ENCODE measurements around the gene SEL1L3.

SEL1L3 gene

GRCh38 chr4:25782482-25782881 is 80.3 kb downstream of the SEL1L3 start:
- in situ Hi-C loops (cut with HindIII; ENCODE audit: low sequenced_read_pairs) = no loop called here
- DNase-seq (ENCODE audit: low read depth) = no peak
- no peak overlapping the region for H3K4me3 ChIP-seq (ENCODE audit: low read depth, low read length)
- TF ChIP-seq CTCF (IDR thresholded peaks at IDR 0.05; ENCODE audit: low read depth, low read length, missing control alignments) = no peak

GRCh38 chr4:25779021-25779420 is 83.8 kb downstream of the SEL1L3 start:
- H3K4me3 ChIP-seq (ENCODE audit: low read depth, low read length) = no peak overlapping the region
- in situ Hi-C loops (cut with HindIII; ENCODE audit: low sequenced_read_pairs) = no loop called here
- no peak for TF ChIP-seq CTCF (IDR thresholded peaks at IDR 0.05; ENCODE audit: low read depth, low read length, missing control alignments)
- DNase-seq (ENCODE audit: low read depth) = no peak

- H3K4me3 ChIP-seq (ENCODE audit: low read depth, low read length) = no peak overlapping the region
- in situ Hi-C loops (cut with HindIII; ENCODE audit: low sequenced_read_pairs) = no loop called here
- no peak for DNase-seq (ENCODE audit: low read depth)
- TF ChIP-seq CTCF (IDR thresholded peaks at IDR 0.05; ENCODE audit: low read depth, low read length, missing control alignments) = no peak
Observed at GRCh38 chr4:25776795-25777194, 86.0 kb downstream of the SEL1L3 start.

- no peak for TF ChIP-seq CTCF (IDR thresholded peaks at IDR 0.05; ENCODE audit: low read depth, low read length, missing control alignments)
- in situ Hi-C loops (cut with HindIII; ENCODE audit: low sequenced_read_pairs) = no loop called here
Observed at GRCh38 chr4:25775166-25775565, 87.6 kb downstream of the SEL1L3 start.

GRCh38 chr4:25773358-25773757 is 89.4 kb downstream of the SEL1L3 start:
- no peak for DNase-seq (ENCODE audit: low read depth)
- no peak overlapping the region for H3K4me3 ChIP-seq (ENCODE audit: low read depth, low read length)
- no peak for TF ChIP-seq CTCF (IDR thresholded peaks at IDR 0.05; ENCODE audit: low read depth, low read length, missing control alignments)
- in situ Hi-C loops (cut with HindIII; ENCODE audit: low sequenced_read_pairs) = loop anchor here (5.0 kb wide), 1 partner anchor 331 kb away; no protein-coding TSS in a partner anchor

More at GRCh38 chr4:25775166-25775565, 87.6 kb downstream of the SEL1L3 start:
- DNase-seq (ENCODE audit: low read depth) = no peak
- H3K4me3 ChIP-seq (ENCODE audit: low read depth, low read length) = no peak overlapping the region

- in situ Hi-C loops (cut with HindIII; ENCODE audit: low sequenced_read_pairs) = loop anchor here (5.0 kb wide), 1 partner anchor 329 kb away; no protein-coding TSS in a partner anchor
- TF ChIP-seq CTCF (IDR thresholded peaks at IDR 0.05; ENCODE audit: low read depth, low read length, missing control alignments) = no peak
- DNase-seq (ENCODE audit: low read depth) = no peak
- H3K4me3 ChIP-seq (ENCODE audit: low read depth, low read length) = no peak overlapping the region
Observed at GRCh38 chr4:25771672-25772071, 91.1 kb downstream of the SEL1L3 start.

- DNase-seq (ENCODE audit: low read depth) = no peak
- TF ChIP-seq CTCF (IDR thresholded peaks at IDR 0.05; ENCODE audit: low read depth, low read length, missing control alignments) = no peak
- in situ Hi-C loops (cut with HindIII; ENCODE audit: low sequenced_read_pairs) = loop anchor here (5.0 kb wide), 1 partner anchor 329 kb away; no protein-coding TSS in a partner anchor
- no peak overlapping the region for H3K4me3 ChIP-seq (ENCODE audit: low read depth, low read length)
Observed at GRCh38 chr4:25770847-25771246, 91.9 kb downstream of the SEL1L3 start.

All from astrocyte of the cerebellum (primary cell).